K562 (cell line): ENCODE results near the gene BMS1. TPM values are rescaled to one million over a fixed set of nuclear protein-coding genes. Genes with fewer than 3 reads are reported as not detected.

Source experiments
- ATAC-seq: fragments of 200-7000 bp; cut with Tn5 transposase; 3 replicates; pipeline ENCODE4 v1.9.1; 2020; ENCODE audit warnings: moderate library complexity
- BruUV-seq: library from RNA; stranded (reverse); fragments of 400-500 nt; replicated peaks from 2 replicates; lab custom pipeline; 2021; lab: Mats Ljungman, UMichigan
- CTCF ChIA-PET: fragments of 300-600 bp; formaldehyde crosslinking; extraction: SDS; loops from one replicate; lab custom pipeline; 2021; ENCODE audit warnings: low intra/inter-chr PET ratio; lab: Yijun Ruan, JAX
- POLR2A ChIA-PET: fragments of 300-600, 350-650 bp; sonication (Branson Sonifier 250); formaldehyde crosslinking; extraction: SDS; loops from one replicate; lab custom pipeline; 2021; ENCODE audit warnings: antibody characterized with exemption, inconsistent platforms; lab: Yijun Ruan, JAX
- DNase-seq, 4 experiments: peaks; one replicate each; pipeline versions ENCODE4 v3.0.0 to v3.0.0-alpha.2; 2011 to 2018; ENCODE audit warnings: low spot score in 3 of 4, mixed read lengths in 3 of 4; ENCODE audit errors: extremely low read depth in 1 of 4
- FAIRE-seq: peaks from 2 replicates; lab custom pipeline; 2011; peaks lifted over from hg19 to GRCh38; lab: Jason Lieb, UNC
- H2AFZ ChIP-seq: 2 replicates; pipeline ENCODE4 v1.6.0; 2011; ENCODE audit warnings: low read depth, low read length, control low read depth, inconsistent platforms
- H3K27ac ChIP-seq: fragments of 200-600 bp; 3 replicates; pipeline ENCODE4 v1.8.0; 2011; ENCODE audit warnings: low read depth, mild to moderate bottlenecking, control low read depth, inconsistent platforms, low read length, moderate library complexity, mixed read lengths; ENCODE audit errors: extremely low read depth
- H3K27me3 ChIP-seq, 2 experiments: fragments of 300-600 bp in 1 of 2; 2 replicates in 1 of 2; 3 replicates in 1 of 2; pipeline versions ENCODE4 v1.6.0 to v1.8.0; 2011; ENCODE audit warnings: inconsistent platforms in 2 of 2, low read length in 2 of 2, mild to moderate bottlenecking in 1 of 2, mixed read lengths in 1 of 2, moderate library complexity in 1 of 2; ENCODE audit not compliant: control insufficient read depth in 2 of 2, insufficient read depth in 2 of 2
- H3K36me3 ChIP-seq: fragments of 300-600 bp; 3 replicates; pipeline ENCODE4 v1.8.0; 2011; ENCODE audit warnings: mild to moderate bottlenecking, low read length, inconsistent platforms; ENCODE audit not compliant: control insufficient read depth, insufficient read depth
- H3K4me1 ChIP-seq, 2 experiments: fragments of 200-600 bp in 1 of 2; replicated peaks in 1 of 2; 2 replicates in 1 of 2; 3 replicates in 1 of 2; pipeline versions ENCODE4 v1.5.1 to v1.8.0; 2011; ENCODE audit warnings: inconsistent platforms in 2 of 2, low read length in 2 of 2, mild to moderate bottlenecking in 1 of 2, mixed read lengths in 1 of 2, moderate library complexity in 1 of 2; ENCODE audit not compliant: control insufficient read depth in 2 of 2, insufficient read depth in 2 of 2
- H3K4me2 ChIP-seq: 2 replicates; pipeline ENCODE4 v1.6.1; 2011; ENCODE audit warnings: low read length, control low read depth, inconsistent platforms, mixed read lengths; ENCODE audit not compliant: insufficient read depth
- H3K4me3 ChIP-seq: fragments of 200-600 bp; sonication (generic), shearing (Covaris generic); 2 replicates; pipeline ENCODE4 v1.5.1; 2016; ENCODE audit warnings: control low read depth, inconsistent platforms
- H3K79me2 ChIP-seq: fragments of 200-600 bp; 3 replicates; pipeline ENCODE4 v1.8.0; 2011; ENCODE audit warnings: low read length, inconsistent platforms; ENCODE audit not compliant: control insufficient read depth, insufficient read depth
- H3K9ac ChIP-seq, 2 experiments: 2 replicates each; pipeline versions ENCODE4 v1.6.0 to v1.6.1; 2011; ENCODE audit warnings: low read depth in 2 of 2, low read length in 2 of 2, control low read depth in 1 of 2, inconsistent platforms in 1 of 2, mild to moderate bottlenecking in 1 of 2, mixed read lengths in 1 of 2; ENCODE audit not compliant: insufficient read depth in 1 of 2
- H3K9me1 ChIP-seq: one replicate; pipeline ENCODE4 v1.6.0; 2011; ENCODE audit warnings: inconsistent platforms, mild to moderate bottlenecking, low read length, moderate library complexity; ENCODE audit not compliant: control insufficient read depth, insufficient read depth
- H3K9me3 ChIP-seq: replicated peaks from 2 replicates; pipeline ENCODE4 v1.5.1; 2011; ENCODE audit warnings: low read depth, low read length, inconsistent platforms; ENCODE audit not compliant: control insufficient read depth, insufficient read depth
- H4K20me1 ChIP-seq: replicated peaks from 2 replicates; pipeline ENCODE4 v1.6.1; 2011; ENCODE audit warnings: low read length, inconsistent platforms, mixed read lengths; ENCODE audit not compliant: control insufficient read depth, insufficient read depth
- BCL6 ChIP-seq: fragments of 250-450 bp; sonication (Bioruptor Pico); IDR thresholded peaks from 2 replicates; pipeline ENCODE4 v1.4.0; 2020
- CREM ChIP-seq: IDR thresholded peaks from 2 replicates; pipeline ENCODE4 v1.6.1; 2014; ENCODE audit warnings: antibody characterized with exemption, low read depth
- ESRRB ChIP-seq: fragments of 250-450 bp; sonication (Bioruptor Pico); IDR thresholded peaks from 2 replicates; pipeline ENCODE4 v1.5.0; 2020; ENCODE audit warnings: mild to moderate bottlenecking, moderate library complexity, borderline replicate concordance
- ETV6 ChIP-seq, 3 experiments: fragments of 150-350 bp in 1 of 3; sonication (generic) in 1 of 3; formaldehyde crosslinking in 1 of 3; IDR thresholded peaks; 2 replicates each; pipeline versions ENCODE4 v1.6.1 to v1.8.0; 2014 to 2022; ENCODE audit warnings: borderline replicate concordance in 2 of 3, low read depth in 2 of 3, antibody characterized with exemption in 1 of 3, low read length in 1 of 3, mild to moderate bottlenecking in 1 of 3, missing genetic modification reagents in 1 of 3
- FOXA3 ChIP-seq, 2 experiments: fragments of 450-650 bp in 1 of 2; sonication (generic) in 1 of 2; formaldehyde crosslinking; IDR thresholded peaks in 1 of 2; conservative IDR thresholded peaks in 1 of 2; 2 replicates each; pipeline versions ENCODE4 v1.4.0 to v1.8.0; 2020 to 2022; ENCODE audit warnings: mild to moderate bottlenecking in 2 of 2, missing genetic modification reagents in 1 of 2
- HNRNPLL ChIP-seq: fragments of 200-400 bp; formaldehyde crosslinking; IDR thresholded peaks from 2 replicates; pipeline ENCODE4 v1.6.1; 2017; ENCODE audit warnings: low read length, low read depth, mild to moderate bottlenecking; ENCODE audit not compliant: poor library complexity, severe bottlenecking
- JUNB ChIP-seq: fragments of 450-650 bp; formaldehyde crosslinking; conservative IDR thresholded peaks from 2 replicates; pipeline ENCODE4 v1.4.0; 2020; ENCODE audit warnings: mild to moderate bottlenecking
- LARP7 ChIP-seq: fragments of 450-650 bp; IDR thresholded peaks from 2 replicates; pipeline ENCODE4 v1.6.1; 2016
- MYBL2 ChIP-seq, 2 experiments: fragments of 450-650 bp in 1 of 2; sonication (generic) in 1 of 2; formaldehyde crosslinking in 1 of 2; IDR thresholded peaks; 2 replicates each; pipeline versions ENCODE4 v1.6.1 to v1.8.1; 2017 to 2022; ENCODE audit warnings: borderline replicate concordance in 1 of 2, inconsistent platforms in 1 of 2, low read depth in 1 of 2, mild to moderate bottlenecking in 1 of 2, missing genetic modification reagents in 1 of 2, moderate library complexity in 1 of 2
- NR4A1 ChIP-seq, 2 experiments: fragments of 250-450 bp in 1 of 2; fragments of 450-650 bp in 1 of 2; sonication (Bioruptor Pico) in 1 of 2; IDR thresholded peaks; 2 replicates each; pipeline versions ENCODE4 v1.4.0 to v1.6.1; 2016 to 2020; ENCODE audit warnings: mild to moderate bottlenecking in 2 of 2, missing compliant biosample characterization in 1 of 2, missing genetic modification characterization in 1 of 2, moderate library complexity in 1 of 2
- PCBP1 ChIP-seq: fragments of 200-400 bp; formaldehyde crosslinking; IDR thresholded peaks from 2 replicates; pipeline ENCODE4 v1.6.1; 2018; ENCODE audit warnings: mild to moderate bottlenecking, low read depth, low read length; ENCODE audit not compliant: poor library complexity, severe bottlenecking
- SLC30A9 ChIP-seq: fragments of 250-450 bp; sonication (Bioruptor Pico); IDR thresholded peaks from 2 replicates; pipeline ENCODE4 v1.8.0; 2022; ENCODE audit warnings: mild to moderate bottlenecking, moderate library complexity
- XRCC5 ChIP-seq: fragments of 200-400 bp; formaldehyde crosslinking; IDR thresholded peaks from 2 replicates; pipeline ENCODE4 v1.6.1; 2017; ENCODE audit warnings: low read depth, mild to moderate bottlenecking, low read length
- ZNF347 ChIP-seq: fragments of 450-650 bp; formaldehyde crosslinking; IDR thresholded peaks from 2 replicates; pipeline ENCODE4 v1.4.0; 2020; ENCODE audit warnings: low read depth, mild to moderate bottlenecking, moderate library complexity
- ZNF408 ChIP-seq: fragments of 250-450 bp; sonication (Bioruptor Pico); IDR thresholded peaks from 2 replicates; pipeline ENCODE4 v1.4.0; 2020; ENCODE audit warnings: low read depth, mild to moderate bottlenecking, moderate library complexity
- WGBS: fragments of 100-300 bp; shearing (Covaris generic); methylation state at CpG from one replicate; pipeline ENCODE4 v1.1.6; 2016; ENCODE audit warnings: low coverage, mixed read lengths; ENCODE audit not compliant: insufficient coverage; ENCODE audit errors: missing lambda C conversion rate; 5-methylcytosine and 5-hydroxymethylcytosine counted together
- in situ Hi-C: fragments of 300-500 bp; cut with MboI; formaldehyde crosslinking; loops from 4 replicates; pipeline ENCODE4 v1.15.0; 2018; ENCODE audit warnings: inconsistent platforms, mixed read lengths
- intact Hi-C: fragments of 100-400 bp; cut with micrococcal nuclease; formaldehyde crosslinking; loops from 2 replicates; pipeline ENCODE4 v1.14.2; 2022
- polyA plus RNA-seq, 8 experiments: library from polyadenylated mRNA; depleted of rRNA in 4 of 8; stranded (reverse) in 5 of 8; unstranded in 3 of 8; fragments of >200 nt; fragmentation: Nextera tagmentation in 2 of 8; fragmentation: Illumina TruSeq in 1 of 8; extraction: Ambion mirVana in 2 of 8; extraction: Trizol in 1 of 8; gene quantifications; 2 replicates each; pipeline versions ENCODE4 v1.2.1 to v1.2.3, GENCODE V29; 2011 to 2014; ENCODE audit warnings: inconsistent platforms in 1 of 8, missing spikeins in 1 of 8
- total RNA-seq, 7 experiments: library from RNA; depleted of rRNA in 6 of 7; stranded (reverse); fragments of >200 nt in 6 of 7; fragmentation: Illumina TruSeq in 2 of 7; extraction: Trizol in 2 of 7; gene quantifications; 2 replicates each; pipeline versions ENCODE4 v1.2.1 to v1.2.3, GENCODE V29; 2011 to 2021; ENCODE audit warnings: low replicate concordance in 1 of 7
- TF ChIP-seq, protein P1 (sequence below): fragments of 250-450 bp; sonication (Bioruptor Pico); IDR thresholded peaks from 2 replicates; pipeline ENCODE4 v1.5.0; 2021; ENCODE audit warnings: mild to moderate bottlenecking, moderate library complexity
- TF ChIP-seq, protein P2 (sequence below): fragments of 450-650 bp; formaldehyde crosslinking; IDR thresholded peaks from 2 replicates; pipeline ENCODE4 v1.4.0; 2022; ENCODE audit warnings: mild to moderate bottlenecking, moderate library complexity

BMS1 gene
- total and polyA plus RNA-seq, 9 of the 15 experiments (the other 6 are each of a cell fraction or from before 2014, with no cell fraction given): 11.1 to 46.9 (median 32.7) TPM

DNA sequence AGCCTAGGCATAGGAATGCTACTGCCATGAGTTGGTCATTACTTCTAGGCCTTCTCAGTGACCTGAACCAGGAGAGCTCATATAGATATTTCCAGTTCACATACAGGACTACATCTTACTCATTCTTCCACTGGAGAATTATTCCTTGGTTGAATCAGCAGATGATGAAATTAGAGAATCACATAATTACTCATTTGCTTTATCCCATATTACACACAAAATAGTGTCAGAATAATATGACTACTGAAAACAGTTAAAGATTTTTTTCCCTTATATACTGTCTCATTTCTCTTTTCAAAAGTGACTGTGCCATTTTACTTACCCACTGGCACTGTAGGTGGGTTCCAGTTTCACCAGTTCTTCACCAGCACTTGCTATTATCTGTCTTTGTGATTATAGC is 18.5 kb downstream of the BMS1 start (continued):
- TF ChIP-seq, protein P1, sequence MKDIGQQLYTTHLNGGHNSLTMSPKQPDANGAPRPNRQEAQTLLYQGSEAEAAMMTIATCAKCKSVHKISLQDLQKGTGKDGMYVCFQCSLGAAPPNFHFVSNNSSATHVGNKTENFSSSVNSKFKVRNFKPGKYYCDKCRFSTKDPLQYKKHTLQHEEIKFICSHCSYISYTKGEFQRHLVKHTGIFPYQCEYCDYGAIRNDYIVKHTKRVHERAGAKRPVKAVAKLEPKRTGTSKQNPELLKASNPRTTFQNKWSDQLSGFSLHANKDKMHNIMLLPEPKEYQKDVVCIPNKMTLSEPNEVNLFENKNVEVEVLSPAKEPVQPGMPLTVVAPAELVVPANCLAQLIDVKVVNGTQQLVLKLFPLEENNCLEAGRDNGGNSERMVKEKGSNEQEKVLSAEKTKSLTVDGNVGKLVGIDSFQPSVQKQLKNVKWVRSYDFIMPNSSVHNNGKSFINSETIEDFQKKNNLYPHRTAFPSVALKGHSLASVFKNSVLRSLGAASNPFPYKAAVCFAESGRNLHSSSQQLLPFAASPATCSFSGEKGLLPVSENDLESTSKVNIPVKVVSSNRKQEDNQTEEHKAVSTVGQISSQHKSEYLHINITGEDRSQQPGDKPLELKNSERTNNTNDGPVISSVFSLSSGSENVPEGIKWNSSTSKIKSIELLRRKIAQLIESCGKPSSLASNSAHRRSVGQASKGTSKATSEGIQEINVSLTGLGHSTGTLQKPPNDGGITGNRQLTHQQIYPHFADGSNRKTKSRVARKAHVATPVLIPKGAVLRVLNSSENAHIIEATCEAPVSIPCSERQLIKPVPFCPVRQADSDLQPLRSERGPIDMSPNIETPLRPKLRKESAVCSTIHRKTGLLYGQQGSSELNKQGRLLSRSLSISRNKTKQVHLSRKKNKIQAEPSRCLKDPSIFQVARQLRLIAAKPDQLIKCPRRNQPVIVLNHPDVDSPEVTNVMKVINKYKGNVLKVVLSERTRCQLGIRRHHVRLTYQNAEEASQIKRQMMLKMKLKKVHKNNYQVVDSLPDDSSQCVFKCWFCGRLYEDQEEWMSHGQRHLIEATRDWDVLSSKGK (CRISPR knock-in tag): no peak
- TF ChIP-seq SLC30A9 (no peak), FOXA3 (CRISPR knock-in tag; conservative IDR thresholded peaks at IDR 0.05 in 1 of 2, IDR thresholded peaks at IDR 0.05 in 1 of 2) (no peak), MYBL2 (IDR thresholded peaks at IDR 0.05; ENCODE audit: low read depth) (no peak), MYBL2 (CRISPR knock-in tag; IDR thresholded peaks at IDR 0.05; ENCODE audit: borderline replicate concordance) (no peak), ZNF408 (CRISPR knock-in tag) (no peak), LARP7 (no peak)

DNA sequence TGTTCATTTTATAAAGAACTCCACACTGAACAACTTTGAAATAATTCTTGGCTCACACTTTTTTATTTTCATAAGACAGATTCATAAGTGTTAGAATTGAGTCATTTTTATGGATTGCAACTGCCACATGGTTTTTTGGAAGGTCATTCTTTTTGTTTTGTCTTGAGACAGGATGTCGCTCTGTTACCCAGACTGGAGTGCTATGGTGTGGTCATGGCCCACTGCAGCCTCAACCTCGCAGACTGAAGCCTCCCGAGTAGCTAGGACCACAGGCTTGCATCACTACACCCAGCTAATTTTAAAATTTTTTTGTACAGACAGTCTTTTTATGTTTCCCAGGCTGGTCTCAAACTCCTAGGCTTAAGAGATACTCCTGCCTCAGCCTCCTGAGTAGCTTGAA is 20.3 kb downstream of the BMS1 start:
- in situ Hi-C loops (no loop called here), intact Hi-C loops (no loop called here)
- ChIA-PET CTCF (no interaction called here), POLR2A (no interaction called here)
- Histone ChIP-seq H3K4me2 (no peak overlapping the region), H3K27me3 (no peaks in the 10 kb centered on the region), H3K9ac (no peak overlapping the region), H3K36me3 (peaks cover 92% of the 10 kb centered on the region), H3K4me3 (no peak overlapping the region), H4K20me1 (no peaks in the 10 kb centered on the region), H3K9me1 (no peaks in the 10 kb centered on the region), H3K27ac (no peak overlapping the region), H3K9me3 (no peaks in the 10 kb centered on the region), H3K79me2 (0 out of 3 replicates have a peak, but pooled peaks cover 6% of the 10 kb centered on the region), H2AFZ (no peak overlapping the region), H3K4me1 (no peaks in the 10 kb centered on the region)
- no peak for FAIRE-seq
- DNase-seq: no peak
- no peak for ATAC-seq
- BruUV-seq: no TSS peak
- WGBS: 94% methylated on average over 3 of the region's 3 CpGs
- TF ChIP-seq ESRRB (CRISPR knock-in tag) (no peak), ZNF347 (CRISPR knock-in tag) (no peak), PCBP1 (no peak), HNRNPLL (no peak), JUNB (no peak), XRCC5 (no peak), ETV6 (IDR thresholded peaks at IDR 0.05; ENCODE audit: borderline replicate concordance in 1 of 2, low read depth in 2 of 2, low read length in 1 of 2) (no peak), ETV6 (CRISPR knock-in tag; IDR thresholded peaks at IDR 0.05; ENCODE audit: borderline replicate concordance) (no peak), CREM (no peak), BCL6 (CRISPR knock-in tag) (no peak), NR4A1 (CRISPR knock-in tag; IDR thresholded peaks at IDR 0.05) (no peak), NR4A1 (tag; IDR thresholded peaks at IDR 0.05) (no peak)
- TF ChIP-seq, protein P2, sequence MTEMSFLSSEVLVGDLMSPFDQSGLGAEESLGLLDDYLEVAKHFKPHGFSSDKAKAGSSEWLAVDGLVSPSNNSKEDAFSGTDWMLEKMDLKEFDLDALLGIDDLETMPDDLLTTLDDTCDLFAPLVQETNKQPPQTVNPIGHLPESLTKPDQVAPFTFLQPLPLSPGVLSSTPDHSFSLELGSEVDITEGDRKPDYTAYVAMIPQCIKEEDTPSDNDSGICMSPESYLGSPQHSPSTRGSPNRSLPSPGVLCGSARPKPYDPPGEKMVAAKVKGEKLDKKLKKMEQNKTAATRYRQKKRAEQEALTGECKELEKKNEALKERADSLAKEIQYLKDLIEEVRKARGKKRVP (CRISPR knock-in tag): no peak
